H1 (cell line): Measurements from ENCODE around the gene THOC5. TPM values are rescaled to one million over a fixed set of nuclear protein-coding genes. Genes with fewer than 3 reads are reported as not detected.

Experiments
- polyA plus RNA-seq, 7 experiments: library from polyadenylated mRNA; depleted of rRNA in 3 of 7; stranded (reverse) in 5 of 7; unstranded in 2 of 7; fragments of >200 nt in 5 of 7; fragments of 200-250 nt in 2 of 7; gene quantifications; 1 replicate in 5 of 7; 2 replicates in 1 of 7; 4 replicates in 1 of 7; pipeline versions ENCODE4 v1.2.1 to v1.2.3, GENCODE V29; 2011 to 2013; ENCODE audit warnings: missing spikeins in 2 of 7, mixed read lengths in 2 of 7
- total RNA-seq: library from RNA; stranded (reverse); fragmentation: NEBNext Ultra II Directional; extraction: Animal tissue kit (Norgen Biotek cat#: 25700); gene quantifications from 2 replicates; pipeline ENCODE4 v1.2.1, GENCODE V29; 2021
- TF ChIP-seq, protein P1 (sequence below): IDR thresholded peaks from 2 replicates; pipeline ENCODE4 v1.6.1; 2011; ENCODE audit warnings: low read depth, mild to moderate bottlenecking, low read length; ENCODE audit not compliant: insufficient read depth

Gene THOC5
- total and polyA plus RNA-seq, 2 of the 8 experiments (the other 6 are each of a cell fraction or from before 2014, with no cell fraction given), result 27.7 to 65.7 TPM

GRCh38 chr22:29484642-29485041 lies 68.9 kb downstream of the THOC5 start (continued):
- TF ChIP-seq, protein P1, sequence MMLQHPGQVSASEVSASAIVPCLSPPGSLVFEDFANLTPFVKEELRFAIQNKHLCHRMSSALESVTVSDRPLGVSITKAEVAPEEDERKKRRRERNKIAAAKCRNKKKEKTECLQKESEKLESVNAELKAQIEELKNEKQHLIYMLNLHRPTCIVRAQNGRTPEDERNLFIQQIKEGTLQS, result no peak
